Type B pancreatic cell (in vitro differentiated cells): Measurements from ENCODE around the gene DNAJC5G. TPM values are rescaled to one million over a fixed set of nuclear protein-coding genes. Genes with fewer than 3 reads are reported as not detected.

Experiments
- DNase-seq: peaks from one replicate; pipeline ENCODE4 v3.0.0; 2021; ENCODE audit warnings: mixed read lengths; ENCODE audit not compliant: unreplicated experiment; ENCODE audit errors: extremely low spot score
- H3K27ac Mint-ChIP-seq: 2 replicates; pipeline ENCODE4 v1.8.0; 2021; ENCODE audit warnings: mild to moderate bottlenecking, mixed read lengths
- H3K27me3 Mint-ChIP-seq: 2 replicates; pipeline ENCODE4 v1.8.0; 2021; ENCODE audit warnings: mixed read lengths
- H3K36me3 Mint-ChIP-seq: 2 replicates; pipeline ENCODE4 v1.8.0; 2021; ENCODE audit warnings: mixed read lengths
- H3K4me1 Mint-ChIP-seq: one replicate; pipeline ENCODE4 v1.8.0; 2021; ENCODE audit warnings: mixed read lengths; ENCODE audit not compliant: unreplicated experiment
- H3K4me3 Mint-ChIP-seq: 2 replicates; pipeline ENCODE4 v1.8.0; 2021; ENCODE audit warnings: mild to moderate bottlenecking, mixed read lengths
- H3K9me3 Mint-ChIP-seq: 2 replicates; pipeline ENCODE4 v1.8.0; 2021; ENCODE audit warnings: mixed read lengths
- total RNA-seq: library from RNA; stranded (reverse); gene quantifications from 2 replicates; pipeline ENCODE4 v1.2.1, GENCODE V29; 2021; ENCODE audit warnings: low replicate concordance
- TF ChIP-seq, protein P1 (sequence below): fragments of 200-600 bp; sonication (generic); conservative IDR thresholded peaks from 2 replicates; pipeline ENCODE4 v1.5.0; 2021; ENCODE audit warnings: antibody characterized with exemption, mild to moderate bottlenecking

Gene DNAJC5G
- total RNA-seq, 1 donor from 2014 or later, result not detected

DNA sequence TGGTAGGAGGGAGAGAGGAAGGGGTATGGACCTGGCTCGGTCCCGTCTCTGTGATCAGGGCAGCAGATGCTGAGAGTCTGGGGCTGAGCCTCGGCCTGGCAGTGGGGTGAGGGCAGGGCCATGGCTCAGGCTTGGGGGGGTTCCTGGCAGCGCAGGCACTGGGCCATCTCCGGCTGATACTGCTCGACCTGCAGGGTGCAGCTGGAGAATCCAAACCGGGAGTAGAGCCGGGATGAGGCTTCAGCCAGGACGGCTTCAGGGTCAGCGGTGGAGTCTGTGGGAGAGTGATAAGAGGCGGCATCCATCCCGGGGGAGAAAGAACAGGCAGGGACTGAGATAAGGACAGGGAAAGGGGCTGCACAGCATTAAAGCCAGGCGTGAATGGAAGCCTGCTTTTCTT lies 20.0 kb upstream of the DNAJC5G start:
- H3K9me3 Mint-ChIP-seq, result no peaks in the 10 kb centered on the region
- DNase-seq, result no peak
- H3K4me1 Mint-ChIP-seq, result no peaks in the 10 kb centered on the region
- TF ChIP-seq, protein P1, sequence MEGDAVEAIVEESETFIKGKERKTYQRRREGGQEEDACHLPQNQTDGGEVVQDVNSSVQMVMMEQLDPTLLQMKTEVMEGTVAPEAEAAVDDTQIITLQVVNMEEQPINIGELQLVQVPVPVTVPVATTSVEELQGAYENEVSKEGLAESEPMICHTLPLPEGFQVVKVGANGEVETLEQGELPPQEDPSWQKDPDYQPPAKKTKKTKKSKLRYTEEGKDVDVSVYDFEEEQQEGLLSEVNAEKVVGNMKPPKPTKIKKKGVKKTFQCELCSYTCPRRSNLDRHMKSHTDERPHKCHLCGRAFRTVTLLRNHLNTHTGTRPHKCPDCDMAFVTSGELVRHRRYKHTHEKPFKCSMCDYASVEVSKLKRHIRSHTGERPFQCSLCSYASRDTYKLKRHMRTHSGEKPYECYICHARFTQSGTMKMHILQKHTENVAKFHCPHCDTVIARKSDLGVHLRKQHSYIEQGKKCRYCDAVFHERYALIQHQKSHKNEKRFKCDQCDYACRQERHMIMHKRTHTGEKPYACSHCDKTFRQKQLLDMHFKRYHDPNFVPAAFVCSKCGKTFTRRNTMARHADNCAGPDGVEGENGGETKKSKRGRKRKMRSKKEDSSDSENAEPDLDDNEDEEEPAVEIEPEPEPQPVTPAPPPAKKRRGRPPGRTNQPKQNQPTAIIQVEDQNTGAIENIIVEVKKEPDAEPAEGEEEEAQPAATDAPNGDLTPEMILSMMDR, result no peak
- H3K36me3 Mint-ChIP-seq, result no peaks in the 10 kb centered on the region
- peaks cover 78% of the 10 kb centered on the region for H3K27me3 Mint-ChIP-seq
- H3K27ac Mint-ChIP-seq, result no peak overlapping the region
- no peak overlapping the region for H3K4me3 Mint-ChIP-seq

DNA sequence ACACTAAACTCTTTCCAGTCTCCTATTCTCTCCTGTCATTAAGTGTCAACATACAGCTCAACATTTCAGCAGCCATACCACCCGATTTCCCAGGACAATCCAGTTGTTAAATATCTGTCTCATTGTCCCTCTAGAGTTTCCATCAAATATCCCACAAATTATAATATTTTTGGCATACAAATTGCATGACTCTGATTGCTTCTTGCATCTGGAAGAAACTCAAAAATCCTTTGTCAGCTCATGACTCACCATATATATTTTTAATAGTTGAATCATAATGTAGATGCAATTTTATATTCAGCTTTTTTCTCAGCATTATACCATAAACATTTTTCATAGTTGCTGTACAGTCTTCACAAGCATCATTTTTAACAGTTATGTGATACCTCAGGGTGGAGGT lies 19.6 kb upstream of the DNAJC5G start:
- TF ChIP-seq, protein P1, result no peak
- Mint-ChIP-seq H3K27me3 (peaks cover 80% of the 10 kb centered on the region), H3K4me3 (no peak overlapping the region), H3K36me3 (no peaks in the 10 kb centered on the region), H3K9me3 (no peaks in the 10 kb centered on the region), H3K4me1 (peaks cover under 1% of the 10 kb centered on the region), H3K27ac (no peak overlapping the region)
- no peak for DNase-seq

DNA sequence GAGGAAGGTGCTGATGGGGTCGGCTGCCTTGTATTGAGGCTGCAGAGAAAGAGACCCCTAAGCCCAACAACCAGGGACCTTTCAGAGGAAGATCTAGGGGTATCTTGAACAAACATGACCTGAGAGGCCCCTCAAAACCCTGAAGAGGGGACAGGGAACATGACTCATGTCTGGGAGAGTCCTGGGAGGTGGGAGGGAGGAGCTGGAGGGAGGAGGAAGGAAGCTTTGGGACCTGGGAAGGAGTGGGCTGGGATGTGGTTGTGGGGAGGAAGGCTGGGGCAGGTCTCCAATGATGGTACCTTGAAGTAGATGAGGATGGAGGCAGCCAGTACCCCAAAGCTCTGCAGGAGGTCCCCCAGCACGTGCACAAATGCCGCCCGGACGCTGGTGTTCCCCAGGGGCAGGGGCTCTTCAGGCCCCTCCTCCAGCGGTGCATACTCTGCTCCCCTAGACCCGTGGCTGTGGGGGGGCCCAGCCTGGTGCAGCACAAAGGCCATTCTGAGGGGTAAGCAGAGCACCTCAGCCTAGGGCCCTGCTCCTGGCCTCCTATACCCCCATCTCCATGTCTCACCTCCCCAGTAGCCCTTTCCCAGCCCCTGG lies 18.3 kb upstream of the DNAJC5G start:
- H3K27me3 Mint-ChIP-seq, result peaks cover 80% of the 10 kb centered on the region
- H3K27ac Mint-ChIP-seq, result no peak overlapping the region
- TF ChIP-seq, protein P1, result no peak
- H3K36me3 Mint-ChIP-seq, result no peaks in the 10 kb centered on the region
- peaks cover 7% of the 10 kb centered on the region for H3K4me1 Mint-ChIP-seq
- no peak for DNase-seq
- no peak overlapping the region for H3K4me3 Mint-ChIP-seq
- no peaks in the 10 kb centered on the region for H3K9me3 Mint-ChIP-seq

DNA sequence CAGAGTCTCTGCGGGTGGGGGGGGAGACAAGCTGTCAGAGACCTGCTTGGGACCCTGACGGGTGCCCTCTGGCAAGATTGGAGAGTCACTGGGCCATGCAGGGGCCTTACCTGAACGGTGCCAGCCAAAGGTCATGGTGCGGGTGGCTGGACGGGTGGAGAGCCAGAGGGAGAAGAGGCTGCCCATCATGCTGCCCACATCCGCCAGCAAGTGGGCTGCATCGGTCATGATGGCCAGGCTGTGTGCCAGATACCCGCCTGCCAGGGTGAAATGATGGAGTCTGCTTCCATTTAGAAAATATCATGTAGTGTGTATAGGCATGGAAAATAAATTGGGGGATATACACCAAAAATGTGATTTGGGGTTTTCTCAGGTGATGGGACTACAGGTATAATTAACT lies 17.2 kb upstream of the DNAJC5G start:
- Mint-ChIP-seq H3K4me1 (peaks cover 7% of the 10 kb centered on the region), H3K4me3 (no peak overlapping the region), H3K27me3 (peaks cover 78% of the 10 kb centered on the region), H3K36me3 (peaks cover under 1% of the 10 kb centered on the region), H3K9me3 (no peaks in the 10 kb centered on the region), H3K27ac (no peak overlapping the region)
- no peak for DNase-seq
- TF ChIP-seq, protein P1, result no peak

DNA sequence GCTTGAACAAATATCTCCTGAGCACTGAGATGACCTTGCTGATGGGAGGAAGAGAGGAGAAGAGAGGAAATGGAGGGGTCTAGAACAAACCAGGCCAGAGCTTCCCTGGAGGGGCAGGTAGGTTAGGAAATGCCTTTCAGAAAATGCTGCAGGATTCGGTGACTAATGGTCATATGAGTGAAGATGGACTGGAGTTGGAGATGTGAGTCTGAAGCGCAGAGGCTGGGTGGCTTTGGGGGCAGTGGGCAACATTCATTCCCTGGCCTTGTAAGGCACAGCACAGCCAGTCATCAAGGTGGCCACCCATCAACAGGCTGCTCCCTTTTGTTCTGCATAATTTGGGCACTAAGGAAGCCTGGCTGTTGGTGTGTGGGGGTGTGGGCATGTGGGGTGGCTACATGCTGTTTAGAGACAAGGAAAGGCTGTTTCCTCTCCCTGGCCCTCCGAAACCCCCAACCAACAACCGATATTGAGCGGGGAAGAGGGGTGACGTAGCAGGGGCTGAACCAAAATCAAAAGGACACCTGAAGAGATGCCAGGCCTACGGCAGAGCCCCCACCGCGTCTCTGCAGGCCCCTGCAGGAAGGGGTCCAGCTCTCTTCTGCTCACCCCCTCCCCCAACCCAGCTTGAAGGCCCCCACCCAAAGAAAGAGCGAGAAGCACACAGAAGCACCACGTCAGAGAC lies 13.8 kb upstream of the DNAJC5G start:
- TF ChIP-seq, protein P1, result no peak
- Mint-ChIP-seq H3K4me1 (peaks cover 17% of the 10 kb centered on the region), H3K9me3 (no peaks in the 10 kb centered on the region), H3K27ac (peak overlapping the region; percentile 31), H3K4me3 (peak overlapping the region; percentile 64), H3K36me3 (peaks cover 3% of the 10 kb centered on the region), H3K27me3 (peaks cover 74% of the 10 kb centered on the region)
- DNase-seq, result no peak
